Heart left ventricle (tissue), 16 donors: ENCODE data around the gene ZGPAT. TPM values are rescaled to one million over a fixed set of nuclear protein-coding genes. Genes with fewer than 3 reads are reported as not detected.

ENCODE experiments used
- ATAC-seq, 4 donors: fragments of 200-7000 bp; cut with Tn5 transposase; one replicate each; pipeline ENCODE4 v1.9.1; 2020 to 2022; ENCODE audit warnings: moderate library complexity in 4 of 4, mild to moderate bottlenecking in 3 of 4, moderate number of reproducible peaks in 1 of 4
- DNase-seq, 5 donors: peaks; one replicate each; pipeline ENCODE4 v3.0.0-alpha.2; 2020
- H3K27ac ChIP-seq, 12 donors: fragments of 200-600 bp; sonication (generic) in 4 of 12; one replicate each; pipeline versions ENCODE4 v1.5.0 to v1.8.0; 2016 to 2022; ENCODE audit warnings: mild to moderate bottlenecking in 2 of 12
- H3K27me3 ChIP-seq, 9 donors: fragments of 200-600 bp; sonication (generic) in 2 of 9; one replicate each; pipeline versions ENCODE4 v1.5.1 to v1.8.0; 2016 to 2022; ENCODE audit warnings: mild to moderate bottlenecking in 3 of 9
- H3K36me3 ChIP-seq, 9 donors: fragments of 200-600 bp; sonication (generic) in 2 of 9; one replicate each; pipeline versions ENCODE4 v1.5.0 to v1.8.0; 2018 to 2022; ENCODE audit warnings: mild to moderate bottlenecking in 2 of 9
- H3K4me1 ChIP-seq, 12 donors: fragments of 200-600 bp; sonication (generic) in 4 of 12; one replicate each; pipeline versions ENCODE4 v1.5.0 to v1.8.0; 2016 to 2022; ENCODE audit warnings: mild to moderate bottlenecking in 3 of 12
- H3K4me3 ChIP-seq, 12 donors: fragments of 200-600 bp; sonication (generic) in 4 of 12; one replicate each; pipeline versions ENCODE4 v1.5.0 to v1.8.0; 2017 to 2022; ENCODE audit warnings: mild to moderate bottlenecking in 9 of 12, moderate library complexity in 4 of 12
- H3K9me3 ChIP-seq, 12 donors: fragments of 200-600 bp; sonication (generic) in 4 of 12; one replicate each; pipeline versions ENCODE4 v1.5.0 to v1.8.0; 2016 to 2022; ENCODE audit warnings: mild to moderate bottlenecking in 1 of 12
- POLR2A ChIP-seq, 2 donors: fragments of 450-650 bp; IDR thresholded peaks; one replicate each; pipeline ENCODE4 v1.6.1; 2017; ENCODE audit warnings: antibody characterized with exemption in 2 of 2, mild to moderate bottlenecking in 2 of 2, moderate library complexity in 2 of 2
- WGBS, 4 donors: extraction: QIAGEN DNeasy Blood & Tissue Kit in 2 of 4; methylation state at CpG; one replicate each; pipeline versions ENCODE4 v1.1.5 to v1.1.7; 2013 to 2018; 5-methylcytosine and 5-hydroxymethylcytosine counted together
- intact Hi-C, 10 donors: fragments of 100-400 bp; cut with DNase I; formaldehyde crosslinking; loops; one replicate each; pipeline versions ENCODE4 v1.11.1 to v1.14.2; 2022
- polyA plus RNA-seq, 2 donors: library from polyadenylated mRNA; stranded (reverse); fragments of 200-250 nt; gene quantifications; one replicate each; pipeline ENCODE4 v1.2.3, GENCODE V29; 2013
- total RNA-seq, 9 donors: library from RNA; depleted of rRNA in 2 of 9; stranded (reverse); fragments of >200 nt in 2 of 9; fragmentation: NEBNext Ultra II Directional in 3 of 9; extraction: Animal tissue kit (Norgen Biotek cat#: 25700) in 3 of 9; gene quantifications; one replicate each; pipeline versions ENCODE4 v1.1.0 to v1.2.4, GENCODE V29; 2016 to 2023
- TF ChIP-seq, protein P1 (sequence below), 12 donors: fragments of 200-600 bp; sonication (generic) in 4 of 12; IDR thresholded peaks; one replicate each; pipeline versions ENCODE4 v1.5.0 to v1.8.0; 2018 to 2022; ENCODE audit warnings: antibody characterized with exemption in 12 of 12, mild to moderate bottlenecking in 5 of 12
- donor health status: ischemic (EF 13 %, LVEDD 7.1; RV severe dilation, severe dysfunction).
- donor health status: healthy with polysubstance abuse.
- donor health status: DM: no; HTN: yes; CAD: no.
- donor health status: DM: no; HTN: no; CAD: no.
- donor health status: ischemic (EF 25% LVEDD 6.9; RV normal size, moderate dysfunction).
- donor health status: ischemic (EF 25% LVEDD 5.7; RV mildly dilated, moderate dysfunction).
- donor health status: healthy.
- donor health status: DM: yes; HTN: yes; CAD: no.
- donor health status: ischemic (EF 35%, LVEDD 5.7; RV mildly dilated, moderate dysfunction).
- donor health status: nonischemic (EF 11% LVEDD 7.7; RV severe dilation, severe dysfunction).
- donor health status: DM: yes; HTN: yes; CAD: no.
- donor health status: PGD.
- donor health status: ischemic (EF 29% LVEDD 5.4; RV normal size, mild dysfunction).
- donor health status: nonischemic (EF 23%, LVEDD 6.1; RV moderate dilation, normal function).

Gene ZGPAT
- total and polyA plus RNA-seq, 11 donors, result 12.9 to 34.4 (median 20.0) TPM

DNA sequence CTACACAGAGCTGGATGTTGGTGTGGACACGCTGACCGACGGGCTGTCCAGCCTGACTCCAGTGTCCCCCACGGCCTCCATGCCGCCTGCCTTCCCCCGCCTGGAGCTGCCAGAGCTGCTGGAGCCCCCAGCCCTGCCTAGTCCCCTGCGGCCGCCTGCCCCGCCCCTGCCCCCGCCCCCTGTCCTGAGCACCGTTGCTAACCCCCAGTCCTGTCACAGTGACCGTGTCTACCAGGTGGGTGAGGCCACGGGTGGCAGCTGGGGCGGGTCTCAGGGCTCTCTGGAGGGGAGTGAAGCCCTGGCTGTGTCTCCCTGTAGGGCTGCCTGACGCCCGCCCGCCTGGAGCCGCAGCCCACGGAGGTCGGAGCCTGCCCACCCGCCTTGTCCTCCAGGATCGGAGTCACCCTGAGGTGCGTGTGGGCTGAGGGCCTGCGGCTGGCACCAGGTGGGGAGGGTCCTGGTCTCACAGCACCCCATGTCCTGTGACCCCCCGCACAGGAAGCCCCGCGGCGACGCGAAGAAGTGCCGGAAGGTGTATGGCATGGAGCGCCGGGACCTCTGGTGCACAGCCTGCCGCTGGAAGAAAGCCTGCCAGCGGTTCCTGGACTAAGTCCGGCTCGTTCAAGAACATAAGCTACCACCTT, 34.7 kb downstream of the ZGPAT start:
- TF ChIP-seq, protein P1, sequence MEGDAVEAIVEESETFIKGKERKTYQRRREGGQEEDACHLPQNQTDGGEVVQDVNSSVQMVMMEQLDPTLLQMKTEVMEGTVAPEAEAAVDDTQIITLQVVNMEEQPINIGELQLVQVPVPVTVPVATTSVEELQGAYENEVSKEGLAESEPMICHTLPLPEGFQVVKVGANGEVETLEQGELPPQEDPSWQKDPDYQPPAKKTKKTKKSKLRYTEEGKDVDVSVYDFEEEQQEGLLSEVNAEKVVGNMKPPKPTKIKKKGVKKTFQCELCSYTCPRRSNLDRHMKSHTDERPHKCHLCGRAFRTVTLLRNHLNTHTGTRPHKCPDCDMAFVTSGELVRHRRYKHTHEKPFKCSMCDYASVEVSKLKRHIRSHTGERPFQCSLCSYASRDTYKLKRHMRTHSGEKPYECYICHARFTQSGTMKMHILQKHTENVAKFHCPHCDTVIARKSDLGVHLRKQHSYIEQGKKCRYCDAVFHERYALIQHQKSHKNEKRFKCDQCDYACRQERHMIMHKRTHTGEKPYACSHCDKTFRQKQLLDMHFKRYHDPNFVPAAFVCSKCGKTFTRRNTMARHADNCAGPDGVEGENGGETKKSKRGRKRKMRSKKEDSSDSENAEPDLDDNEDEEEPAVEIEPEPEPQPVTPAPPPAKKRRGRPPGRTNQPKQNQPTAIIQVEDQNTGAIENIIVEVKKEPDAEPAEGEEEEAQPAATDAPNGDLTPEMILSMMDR (IDR thresholded peaks at IDR 0.05), result no peak
- TF ChIP-seq POLR2A (IDR thresholded peaks at IDR 0.05), result no peak
- H3K9me3 ChIP-seq, result no peaks in the 10 kb centered on the region
- H3K4me3 ChIP-seq, result no peak overlapping the region
- peaks cover 0 to 54% (median 45%) of the 10 kb centered on the region in 9 donors for H3K36me3 ChIP-seq
- peaks cover 8 to 42% (median 31%) of the 10 kb centered on the region in 12 donors for H3K4me1 ChIP-seq
- no peak for ATAC-seq
- WGBS, 4 donors, result 82 to 86% (median 84%) methylated on average over 19 to 37 of the region's 37 CpGs
- H3K27me3 ChIP-seq, result no peaks in the 10 kb centered on the region
- peak overlapping the region in 3 of 12 donors; percentile 1 to 94 (median 92) for H3K27ac ChIP-seq
- intact Hi-C loops, result loop anchor here in 1 of 10 donors (5.0 kb wide), 1 partner anchor 85 kb away; no protein-coding TSS in a partner anchor
- peak in 1 of 5 donors; percentile 52 for DNase-seq

- TF ChIP-seq, protein P1 (IDR thresholded peaks at IDR 0.05), result no peak
- no peak for TF ChIP-seq POLR2A (IDR thresholded peaks at IDR 0.05)
- Histone ChIP-seq H3K27me3 (no peaks in the 10 kb centered on the region), H3K4me3 (no peak overlapping the region), H3K27ac (no peak overlapping the region), H3K9me3 (no peaks in the 10 kb centered on the region), H3K36me3 (peaks cover 0 to 61% (median 45%) of the 10 kb centered on the region in 9 donors), H3K4me1 (peaks cover 5 to 38% (median 22%) of the 10 kb centered on the region in 12 donors)
- WGBS, 4 donors, result 86 to 88% (median 88%) methylated on average over 30 to 31 of the region's 31 CpGs
- DNase-seq (peak in 1 of 5 donors; percentile 56), ATAC-seq (no peak)
- intact Hi-C loops, result loop anchor here in 1 of 10 donors (5.0 kb wide), 1 partner anchor 84 kb away; no protein-coding TSS in a partner anchor
Measured at GRCh38 chr20:63743210-63743970, 35.6 kb downstream of the ZGPAT start.

DNA sequence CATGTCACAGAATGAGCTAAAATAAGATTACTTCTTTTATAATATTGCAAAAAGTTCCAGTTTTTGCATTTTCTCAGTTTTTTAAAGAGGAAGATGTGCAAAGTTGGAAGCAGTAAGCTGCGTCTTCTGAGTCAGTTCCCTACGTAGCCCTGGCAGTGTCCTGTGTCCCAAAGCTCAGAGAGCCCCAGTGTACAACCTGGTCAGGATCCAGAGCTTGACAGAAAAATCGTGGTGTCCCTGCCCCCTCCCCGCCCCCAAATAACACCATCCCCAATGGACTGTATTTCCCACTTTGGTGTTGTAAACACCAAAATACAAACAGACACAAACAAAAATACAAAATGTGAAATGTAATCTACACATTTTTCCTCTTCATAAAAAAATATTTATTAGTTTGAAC, 36.3 kb downstream of the ZGPAT start:
- Histone ChIP-seq H3K9me3 (no peaks in the 10 kb centered on the region), H3K27ac (no peak overlapping the region), H3K27me3 (no peaks in the 10 kb centered on the region), H3K4me3 (no peak overlapping the region), H3K36me3 (peaks cover 0 to 69% (median 48%) of the 10 kb centered on the region in 9 donors), H3K4me1 (peaks cover 5 to 30% (median 14%) of the 10 kb centered on the region in 12 donors)
- DNase-seq (no peak), ATAC-seq (no peak)
- intact Hi-C loops, result loop anchor here in 1 of 10 donors (5.0 kb wide), 1 partner anchor 83 kb away; no protein-coding TSS in a partner anchor
- TF ChIP-seq, protein P1 (IDR thresholded peaks at IDR 0.05), result no peak
- TF ChIP-seq POLR2A (IDR thresholded peaks at IDR 0.05), result no peak
- WGBS, 4 donors, result 69 to 80% (median 73%) methylated on average over 4 of the region's 4 CpGs
